Dermis lymphatic vessel endothelial cell (primary cell): ENCODE measurements around the gene TOGARAM1. TPM values are rescaled to one million over a fixed set of nuclear protein-coding genes. Genes with fewer than 3 reads are reported as not detected.

Experiments used
- total RNA-seq: library from RNA; depleted of rRNA; stranded (reverse); fragments of >200 nt; gene quantifications from 2 replicates; pipeline ENCODE4 v1.2.1, GENCODE V29; 2014

The TOGARAM1 gene, protein sequence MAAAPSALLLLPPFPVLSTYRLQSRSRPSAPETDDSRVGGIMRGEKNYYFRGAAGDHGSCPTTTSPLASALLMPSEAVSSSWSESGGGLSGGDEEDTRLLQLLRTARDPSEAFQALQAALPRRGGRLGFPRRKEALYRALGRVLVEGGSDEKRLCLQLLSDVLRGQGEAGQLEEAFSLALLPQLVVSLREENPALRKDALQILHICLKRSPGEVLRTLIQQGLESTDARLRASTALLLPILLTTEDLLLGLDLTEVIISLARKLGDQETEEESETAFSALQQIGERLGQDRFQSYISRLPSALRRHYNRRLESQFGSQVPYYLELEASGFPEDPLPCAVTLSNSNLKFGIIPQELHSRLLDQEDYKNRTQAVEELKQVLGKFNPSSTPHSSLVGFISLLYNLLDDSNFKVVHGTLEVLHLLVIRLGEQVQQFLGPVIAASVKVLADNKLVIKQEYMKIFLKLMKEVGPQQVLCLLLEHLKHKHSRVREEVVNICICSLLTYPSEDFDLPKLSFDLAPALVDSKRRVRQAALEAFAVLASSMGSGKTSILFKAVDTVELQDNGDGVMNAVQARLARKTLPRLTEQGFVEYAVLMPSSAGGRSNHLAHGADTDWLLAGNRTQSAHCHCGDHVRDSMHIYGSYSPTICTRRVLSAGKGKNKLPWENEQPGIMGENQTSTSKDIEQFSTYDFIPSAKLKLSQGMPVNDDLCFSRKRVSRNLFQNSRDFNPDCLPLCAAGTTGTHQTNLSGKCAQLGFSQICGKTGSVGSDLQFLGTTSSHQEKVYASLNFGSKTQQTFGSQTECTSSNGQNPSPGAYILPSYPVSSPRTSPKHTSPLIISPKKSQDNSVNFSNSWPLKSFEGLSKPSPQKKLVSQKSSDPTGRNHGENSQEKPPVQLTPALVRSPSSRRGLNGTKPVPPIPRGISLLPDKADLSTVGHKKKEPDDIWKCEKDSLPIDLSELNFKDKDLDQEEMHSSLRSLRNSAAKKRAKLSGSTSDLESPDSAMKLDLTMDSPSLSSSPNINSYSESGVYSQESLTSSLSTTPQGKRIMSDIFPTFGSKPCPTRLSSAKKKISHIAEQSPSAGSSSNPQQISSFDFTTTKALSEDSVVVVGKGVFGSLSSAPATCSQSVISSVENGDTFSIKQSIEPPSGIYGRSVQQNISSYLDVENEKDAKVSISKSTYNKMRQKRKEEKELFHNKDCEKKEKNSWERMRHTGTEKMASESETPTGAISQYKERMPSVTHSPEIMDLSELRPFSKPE (N-terminal part only)
- total RNA-seq: 16.3 and 22.0 TPM in 2 replicates

DNA sequence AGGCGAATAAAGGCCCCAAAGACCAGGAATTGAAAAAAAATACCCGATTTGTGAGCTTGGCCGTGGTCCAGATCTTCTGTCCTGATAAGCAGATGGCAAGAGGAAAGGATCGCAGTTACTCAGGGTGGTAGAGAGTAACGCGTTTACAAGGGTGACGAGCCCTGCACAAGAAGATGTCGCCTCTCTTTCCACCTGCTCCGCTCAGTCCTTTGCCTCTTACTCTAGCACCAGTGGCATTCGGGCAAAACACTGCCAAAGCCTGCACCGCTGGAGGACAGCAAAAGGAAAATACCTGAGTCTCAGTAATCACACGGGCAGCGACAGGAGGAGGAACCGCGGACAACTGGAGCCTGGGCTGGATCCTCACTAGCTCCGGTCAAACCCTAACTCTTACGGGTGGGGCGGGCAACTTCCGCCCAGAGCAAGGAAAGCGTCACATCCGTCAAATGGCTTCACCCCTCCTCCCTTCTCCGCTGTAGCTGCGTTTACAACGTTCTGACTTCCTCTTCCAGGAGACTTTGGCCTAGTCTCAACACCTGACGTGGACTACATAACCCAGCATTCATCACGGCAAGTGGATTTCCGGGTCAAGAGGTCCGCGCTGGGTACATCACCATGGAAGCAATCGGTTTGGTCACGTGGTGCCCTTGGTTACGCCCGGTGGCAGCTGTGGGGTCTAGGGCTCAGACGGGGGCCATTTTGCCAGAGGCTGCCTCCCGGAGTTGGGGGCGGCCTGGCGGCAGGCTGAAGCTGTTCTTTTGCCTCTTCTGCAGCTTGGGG is at the start of gene TOGARAM1, which contains the start of gene KLHL28:
TOGARAM1 (plus strand) TSS at position 637 of the 780 bp plus-strand sequence. CDS start 232 bp downstream, outside the sequence.
KLHL28 (minus strand) TSS at position 394 of the 780 bp plus-strand sequence. CDS start 16,019 bp downstream, outside the sequence.

DNA sequence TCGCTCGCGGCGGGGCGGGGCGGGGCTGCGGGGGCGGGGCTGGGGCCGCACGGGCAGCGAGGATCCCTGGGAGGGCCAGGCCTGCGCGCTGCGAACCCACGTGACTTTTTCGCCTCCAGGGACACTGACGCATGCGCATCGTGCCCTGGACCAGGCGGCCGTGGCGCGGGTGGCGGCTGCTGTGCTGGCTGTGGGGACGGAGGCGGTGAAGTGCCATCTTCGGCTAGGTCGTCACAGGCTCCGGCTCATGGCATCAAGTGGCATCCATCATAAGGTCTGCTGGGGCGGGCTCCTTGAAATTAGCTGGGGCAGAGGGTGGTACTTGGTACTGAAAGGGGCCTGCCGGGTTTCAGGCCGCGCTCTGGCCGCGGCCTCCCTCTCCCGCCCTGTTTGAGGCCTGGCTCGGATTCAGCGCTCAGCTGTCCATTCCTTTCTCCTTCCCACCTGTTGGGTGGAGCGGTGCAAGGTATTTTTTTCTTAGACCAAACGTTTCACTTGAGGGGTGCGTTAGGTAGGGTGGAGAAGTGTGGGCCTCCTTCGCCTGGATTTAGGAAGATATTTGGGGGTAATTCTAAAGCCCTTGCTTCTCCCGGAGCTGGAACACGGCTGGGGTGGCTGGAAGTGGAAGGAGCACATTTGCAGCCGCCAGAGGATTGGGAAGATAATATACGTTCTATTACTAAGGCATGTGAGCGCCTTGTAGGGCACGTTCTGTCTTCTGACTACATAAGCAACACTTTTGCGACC is 122.2 kb downstream of the TOGARAM1 start, which contains the start of gene PRPF39:
PRPF39 (plus strand) TSS at position 141 of the 747 bp plus-strand sequence. CDS start 11,124 bp downstream, outside the sequence.

Other genes starting within 250 kb of the TOGARAM1 start
- gene KLHL28, start 243 bp upstream of the TOGARAM1 start, total RNA-seq: 11.1 and 11.8 TPM in 2 replicates
- gene PRPF39, start 121.9 kb downstream of the TOGARAM1 start, total RNA-seq: 25.8 and 26.8 TPM in 2 replicates
- gene FKBP3, start 172.3 kb downstream of the TOGARAM1 start, total RNA-seq: 17.8 and 23.0 TPM in 2 replicates
- gene FANCM, start 173.7 kb downstream of the TOGARAM1 start, total RNA-seq: 7.2 and 7.8 TPM in 2 replicates